Keratinocyte (primary cell): ENCODE measurements around the gene RIT2. TPM values are rescaled to one million over a fixed set of nuclear protein-coding genes. Genes with fewer than 3 reads are reported as not detected.

ENCODE experiments used
- DNase-seq: peaks from one replicate; pipeline ENCODE4 v3.0.0-alpha.2; 2011; ENCODE audit warnings: low read depth, missing footprints, low spot score
- FAIRE-seq: peaks from 2 replicates; lab custom pipeline; 2011; peaks lifted over from hg19 to GRCh38; lab: Jason Lieb, UNC
- H2AFZ ChIP-seq: 2 replicates; pipeline ENCODE4 v1.6.0; 2012; ENCODE audit warnings: low read length, control low read depth, inconsistent platforms; ENCODE audit not compliant: control insufficient read depth
- H3K27ac ChIP-seq: 2 replicates; pipeline ENCODE4 v1.5.1; 2011; ENCODE audit warnings: low read length; ENCODE audit not compliant: control insufficient read depth, insufficient read depth
- H3K27me3 ChIP-seq: 3 replicates; pipeline ENCODE4 v1.6.0; 2011; ENCODE audit warnings: low read length; ENCODE audit not compliant: control insufficient read depth, insufficient read depth; ENCODE audit errors: extremely low read depth
- H3K36me3 ChIP-seq, 2 experiments: 2 replicates in 1 of 2; 3 replicates in 1 of 2; pipeline ENCODE4 v1.5.1; 2011; ENCODE audit warnings: low read length in 2 of 2, mild to moderate bottlenecking in 1 of 2; ENCODE audit not compliant: control insufficient read depth in 2 of 2, insufficient read depth in 2 of 2; ENCODE audit errors: extremely low read depth in 1 of 2
- H3K4me1 ChIP-seq: 3 replicates; pipeline ENCODE4 v1.5.1; 2011; ENCODE audit warnings: low read length; ENCODE audit not compliant: control insufficient read depth, insufficient read depth; ENCODE audit errors: extremely low read depth
- H3K4me2 ChIP-seq: 3 replicates; pipeline ENCODE4 v1.6.0; 2011; ENCODE audit warnings: low read depth, low read length; ENCODE audit not compliant: control insufficient read depth, insufficient read depth; ENCODE audit errors: extremely low read depth
- H3K4me3 ChIP-seq, 3 experiments: fragments of 200-600 bp in 1 of 3; sonication (generic) in 1 of 3; 2 replicates in 2 of 3; 3 replicates in 1 of 3; pipeline ENCODE4 v1.5.1; 2011 to 2016; ENCODE audit warnings: low read length in 3 of 3, mild to moderate bottlenecking in 3 of 3, control low read depth in 2 of 3, inconsistent platforms in 1 of 3, low read depth in 1 of 3, mixed read lengths in 1 of 3, mixed run types in 1 of 3, moderate library complexity in 1 of 3; ENCODE audit not compliant: control insufficient read depth in 2 of 3, insufficient read depth in 2 of 3; ENCODE audit errors: extremely low read depth in 1 of 3
- H3K79me2 ChIP-seq: 2 replicates; pipeline ENCODE4 v1.6.0; 2012; ENCODE audit warnings: low read length; ENCODE audit not compliant: control insufficient read depth, insufficient read depth
- H3K9ac ChIP-seq: 3 replicates; pipeline ENCODE4 v1.6.0; 2011; ENCODE audit warnings: low read length; ENCODE audit not compliant: control insufficient read depth, insufficient read depth; ENCODE audit errors: extremely low read depth
- H3K9me1 ChIP-seq: 3 replicates; pipeline ENCODE4 v1.6.0; 2011; ENCODE audit warnings: low read length; ENCODE audit not compliant: control insufficient read depth, insufficient read depth; ENCODE audit errors: extremely low read depth
- H3K9me3 ChIP-seq: 2 replicates; pipeline ENCODE4 v1.5.1; 2012; ENCODE audit warnings: low read depth, low read length; ENCODE audit not compliant: control insufficient read depth
- H4K20me1 ChIP-seq: 3 replicates; pipeline ENCODE4 v1.6.0; 2011; ENCODE audit warnings: low read length; ENCODE audit not compliant: control insufficient read depth, insufficient read depth; ENCODE audit errors: extremely low read depth
- CTCF ChIP-seq, 3 experiments: IDR thresholded peaks in 1 of 3; conservative IDR thresholded peaks in 1 of 3; optimal IDR thresholded peaks in 1 of 3; 2 replicates in 2 of 3; 3 replicates in 1 of 3; pipeline versions ENCODE3 to v1.5.1; 2011; ENCODE audit warnings: low read length in 3 of 3, mild to moderate bottlenecking in 3 of 3, moderate library complexity in 2 of 3, control low read depth in 1 of 3, inconsistent platforms in 1 of 3; ENCODE audit not compliant: insufficient read depth in 2 of 3; ENCODE audit errors: extremely low read depth in 1 of 3
- EZH2 ChIP-seq: IDR thresholded peaks from one replicate; pipeline ENCODE4 v1.6.1; 2012; ENCODE audit warnings: inconsistent platforms, mild to moderate bottlenecking, low read length, moderate library complexity
- dilution Hi-C: fragments of 300-500 bp; cut with MboI; formaldehyde crosslinking; loops from one replicate; pipeline ENCODE4 v1.7.0; 2020; ENCODE audit warnings: low sequenced_read_pairs; ENCODE audit not compliant: extremely low pct_ligation_motif_present
- polyA plus RNA-seq, 5 experiments: library from polyadenylated mRNA; depleted of rRNA in 3 of 5; stranded (reverse) in 3 of 5; stranded (forward) in 1 of 5; unstranded in 1 of 5; fragments of >200 nt; gene quantifications; 1 replicate in 1 of 5; 2 replicates in 3 of 5; 3 replicates in 1 of 5; pipeline versions ENCODE4 v1.2.1 to v1.2.3, GENCODE V29; 2011 to 2012; ENCODE audit warnings: missing spikeins in 2 of 5, low read depth in 1 of 5, low replicate concordance in 1 of 5

The RIT2 gene
- polyA plus RNA-seq, 1 donor (not counting 4 experiments of a cell fraction or from before 2014, with no cell fraction given): not detected

GRCh38 chr18:42781298-42781815 is 334.1 kb downstream of the RIT2 start:
- DNase-seq (no peak), FAIRE-seq (no peak)
- Histone ChIP-seq H3K9ac (no peak overlapping the region), H4K20me1 (no peaks in the 10 kb centered on the region), H3K9me1 (no peaks in the 10 kb centered on the region), H3K27me3 (no peaks in the 10 kb centered on the region), H3K4me2 (no peak overlapping the region), H3K79me2 (no peaks in the 10 kb centered on the region), H3K4me1 (no peaks in the 10 kb centered on the region), H3K4me3 (no peak overlapping the region), H3K36me3 (no peaks in the 10 kb centered on the region), H3K27ac (no peak overlapping the region), H2AFZ (no peak overlapping the region), H3K9me3 (no peaks in the 10 kb centered on the region)
- TF ChIP-seq CTCF (optimal IDR thresholded peaks at IDR 0.05 in 1 of 3, IDR thresholded peaks at IDR 0.05 in 1 of 3, conservative IDR thresholded peaks at IDR 0.05 in 1 of 3; ENCODE audit: extremely low read depth in 1 of 3, insufficient read depth in 2 of 3, low read length in 3 of 3) (no peak), EZH2 (no peak)
- dilution Hi-C loops: no loop called here

GRCh38 chr18:42780171-42780570 is 335.3 kb downstream of the RIT2 start:
- Histone ChIP-seq H3K4me1 (no peaks in the 10 kb centered on the region), H3K27ac (no peak overlapping the region), H3K4me2 (no peak overlapping the region), H3K9ac (no peak overlapping the region), H3K79me2 (no peaks in the 10 kb centered on the region), H2AFZ (no peak overlapping the region), H3K4me3 (no peak overlapping the region), H3K36me3 (no peaks in the 10 kb centered on the region), H4K20me1 (no peaks in the 10 kb centered on the region), H3K9me3 (no peaks in the 10 kb centered on the region), H3K9me1 (no peaks in the 10 kb centered on the region), H3K27me3 (no peaks in the 10 kb centered on the region)
- FAIRE-seq (no peak), DNase-seq (no peak)
- dilution Hi-C loops: no loop called here
- TF ChIP-seq CTCF (optimal IDR thresholded peaks at IDR 0.05 in 1 of 3, IDR thresholded peaks at IDR 0.05 in 1 of 3, conservative IDR thresholded peaks at IDR 0.05 in 1 of 3; ENCODE audit: extremely low read depth in 1 of 3, insufficient read depth in 2 of 3, low read length in 3 of 3) (no peak), EZH2 (no peak)
